Endodermal cell (in vitro differentiated cells): ENCODE results near the gene ZNF559. TPM values are rescaled to one million over a fixed set of nuclear protein-coding genes. Genes with fewer than 3 reads are reported as not detected.
"Not testable (repeated sequence)": the region's sequence is repeated elsewhere in the genome, so short reads cannot be mapped to it uniquely, and the experiment has no call there.

ENCODE experiments used
- DNase-seq: peaks from one replicate; pipeline ENCODE4 v3.0.0-alpha.2; 2017
- H3K27ac ChIP-seq: 2 replicates; pipeline ENCODE4 v1.5.1; 2013; ENCODE audit warnings: mild to moderate bottlenecking, low read depth, low read length, moderate library complexity
- H3K27me3 ChIP-seq: 2 replicates; pipeline ENCODE4 v1.6.1; 2013; ENCODE audit warnings: mild to moderate bottlenecking, low read length, moderate library complexity; ENCODE audit not compliant: insufficient read depth, control insufficient read depth, poor library complexity, severe bottlenecking
- H3K36me3 ChIP-seq: 2 replicates; pipeline ENCODE4 v1.7.0; 2013; ENCODE audit warnings: mild to moderate bottlenecking, low read length, moderate library complexity; ENCODE audit not compliant: control insufficient read depth, insufficient read depth
- H3K4me1 ChIP-seq: one replicate; pipeline ENCODE4 v1.7.0; 2013; ENCODE audit warnings: low read length; ENCODE audit not compliant: control insufficient read depth, insufficient read depth
- H3K4me3 ChIP-seq: 2 replicates; pipeline ENCODE4 v1.5.1; 2013; ENCODE audit warnings: mild to moderate bottlenecking, low read length, moderate library complexity
- H3K9ac ChIP-seq: 2 replicates; pipeline ENCODE4 v1.6.1; 2013; ENCODE audit warnings: mild to moderate bottlenecking, low read length, moderate library complexity; ENCODE audit not compliant: poor library complexity, severe bottlenecking; ENCODE audit errors: extremely low read depth
- H3K9me3 ChIP-seq: 2 replicates; pipeline ENCODE4 v1.6.1; 2013; ENCODE audit warnings: mild to moderate bottlenecking, low read length, moderate library complexity; ENCODE audit not compliant: control insufficient read depth
- H3K27ac Mint-ChIP-seq: 2 replicates; pipeline ENCODE4 v1.8.0; 2020; ENCODE audit warnings: mixed read lengths
- H3K27me3 Mint-ChIP-seq: 2 replicates; pipeline ENCODE4 v1.8.0; 2021; ENCODE audit warnings: mild to moderate bottlenecking, mixed read lengths; ENCODE audit not compliant: insufficient read depth
- H3K36me3 Mint-ChIP-seq: 2 replicates; pipeline ENCODE4 v1.8.0; 2020; ENCODE audit warnings: low read depth, mixed read lengths
- H3K4me1 Mint-ChIP-seq: 2 replicates; pipeline ENCODE4 v1.8.0; 2020; ENCODE audit warnings: mixed read lengths
- H3K4me3 Mint-ChIP-seq: 2 replicates; pipeline ENCODE4 v1.8.0; 2020; ENCODE audit warnings: mild to moderate bottlenecking, moderate library complexity, mixed read lengths
- H3K9me3 Mint-ChIP-seq: 2 replicates; pipeline ENCODE4 v1.8.0; 2020; ENCODE audit warnings: mild to moderate bottlenecking, mixed read lengths
- CTCF ChIP-seq: fragments of 200-600 bp; sonication (generic); conservative IDR thresholded peaks from 2 replicates; pipeline ENCODE4 v1.5.0; 2021; ENCODE audit warnings: antibody characterized with exemption, mild to moderate bottlenecking
- WGBS, 2 experiments: methylation state at CpG; one replicate each; pipeline versions ENCODE4 v1.1.5 to v1.1.7; 2013; ENCODE audit warnings: missing lambda C conversion rate in 2 of 2, mixed read lengths in 1 of 2; ENCODE audit not compliant: insufficient coverage in 1 of 2, insufficient read length in 1 of 2; 5-methylcytosine and 5-hydroxymethylcytosine counted together
- total RNA-seq, 2 donors: library from RNA; stranded (reverse); fragmentation: NEBNext Ultra II Directional in 1 of 2; extraction: Animal tissue kit (Norgen Biotek cat#: 25700) in 1 of 2; gene quantifications; 2 replicates in 1 of 2; 3 replicates in 1 of 2; pipeline ENCODE4 v1.2.1, GENCODE V29; 2021

ZNF559 gene
- total RNA-seq, 2 donors from 2014 or later: 18.1 to 27.0 TPM

- Histone ChIP-seq H3K36me3 (no peaks in the 10 kb centered on the region), H3K9me3 (peaks cover 30% of the 10 kb centered on the region), H3K27me3 (no peaks in the 10 kb centered on the region), H3K27ac (no peak overlapping the region), H3K4me3 (no peak overlapping the region), H3K9ac (no peak overlapping the region), H3K4me1 (no peaks in the 10 kb centered on the region)
- no peak overlapping the region for H3K4me3 Mint-ChIP-seq
- peaks cover 10% of the 10 kb centered on the region for H3K27me3 Mint-ChIP-seq
- TF ChIP-seq CTCF: no peak
- DNase-seq: no peak
- no peak overlapping the region for H3K27ac Mint-ChIP-seq
- H3K4me1 Mint-ChIP-seq: peaks cover 2% of the 10 kb centered on the region
- WGBS, 2 experiments: 66 to 71% methylated on average over 4 of the region's 4 CpGs
- no peaks in the 10 kb centered on the region for H3K36me3 Mint-ChIP-seq
- H3K9me3 Mint-ChIP-seq: peaks cover 78% of the 10 kb centered on the region
Observed at GRCh38 chr19:9313756-9314155, 10.2 kb upstream of the ZNF559 start.

- H3K36me3 ChIP-seq: peaks cover 16% of the 10 kb centered on the region
- peaks cover 34% of the 10 kb centered on the region for H3K9me3 ChIP-seq
- H3K27ac ChIP-seq: no peak overlapping the region
- no peaks in the 10 kb centered on the region for H3K27me3 ChIP-seq
- no peak for DNase-seq
- H3K4me1 Mint-ChIP-seq: no peaks in the 10 kb centered on the region
- H3K36me3 Mint-ChIP-seq: peaks cover 21% of the 10 kb centered on the region
- no peak for TF ChIP-seq CTCF
- WGBS, 2 experiments: 85 to 93% methylated on average over 11 to 16 of the region's 23 CpGs
- H3K27ac Mint-ChIP-seq: no peak overlapping the region
- peaks cover 86% of the 10 kb centered on the region for H3K9me3 Mint-ChIP-seq
- H3K27me3 Mint-ChIP-seq: peaks cover 8% of the 10 kb centered on the region
- no peaks in the 10 kb centered on the region for H3K4me1 ChIP-seq
- no peak overlapping the region for H3K4me3 Mint-ChIP-seq
- no peak overlapping the region for H3K9ac ChIP-seq
- H3K4me3 ChIP-seq: no peak overlapping the region
Observed at GRCh38 chr19:9321338-9321737, 2.6 kb upstream of the ZNF559 start.

- H3K9me3 ChIP-seq: peaks cover 38% of the 10 kb centered on the region
- 93% methylated on average over 11 of the region's 14 CpGs; no CpG with 5 or more reads in 1 of the 2 experiments for WGBS, 2 experiments
- not testable (repeated sequence) for H3K4me3 Mint-ChIP-seq, H3K27ac Mint-ChIP-seq, DNase-seq, H3K27ac ChIP-seq, H3K4me1 ChIP-seq, H3K9ac ChIP-seq, H3K27me3 ChIP-seq, H3K4me1 Mint-ChIP-seq, H3K4me3 ChIP-seq, H3K27me3 Mint-ChIP-seq
- peaks cover 20% of the 10 kb centered on the region for H3K36me3 ChIP-seq
- Mint-ChIP-seq H3K36me3 (peaks cover 24% of the 10 kb centered on the region), H3K9me3 (peaks cover 84% of the 10 kb centered on the region)
Observed at GRCh38 chr19:9321756-9322155, 2.2 kb upstream of the ZNF559 start.

- H3K4me3 Mint-ChIP-seq, H3K4me1 Mint-ChIP-seq, H3K27me3 Mint-ChIP-seq, H3K9ac ChIP-seq, H3K27me3 ChIP-seq, H3K27ac ChIP-seq, DNase-seq, H3K27ac Mint-ChIP-seq, H3K4me1 ChIP-seq, H3K4me3 ChIP-seq: not testable (repeated sequence)
- H3K36me3 ChIP-seq: peaks cover 23% of the 10 kb centered on the region
- Mint-ChIP-seq H3K9me3 (peaks cover 84% of the 10 kb centered on the region), H3K36me3 (peaks cover 28% of the 10 kb centered on the region)
- peaks cover 43% of the 10 kb centered on the region for H3K9me3 ChIP-seq
- WGBS, 2 experiments: 96 to 100% methylated on average over 1 to 10 of the region's 10 CpGs
Observed at GRCh38 chr19:9322201-9322600, 1.8 kb upstream of the ZNF559 start.
